GM21825 (cell line): ENCODE measurements around the gene RSPO1.

ENCODE experiments used
- ATAC-seq: cut with Tn5 transposase; IDR thresholded peaks from one replicate; pipeline ENCODE4 v1.9.1; 2021; ENCODE audit warnings: mild to moderate bottlenecking, moderate library complexity; ENCODE audit not compliant: unreplicated experiment

Gene RSPO1

GRCh38 chr1:37574834-37575480 is 59.7 kb downstream of the RSPO1 start:
- no peak for ATAC-seq

DNA sequence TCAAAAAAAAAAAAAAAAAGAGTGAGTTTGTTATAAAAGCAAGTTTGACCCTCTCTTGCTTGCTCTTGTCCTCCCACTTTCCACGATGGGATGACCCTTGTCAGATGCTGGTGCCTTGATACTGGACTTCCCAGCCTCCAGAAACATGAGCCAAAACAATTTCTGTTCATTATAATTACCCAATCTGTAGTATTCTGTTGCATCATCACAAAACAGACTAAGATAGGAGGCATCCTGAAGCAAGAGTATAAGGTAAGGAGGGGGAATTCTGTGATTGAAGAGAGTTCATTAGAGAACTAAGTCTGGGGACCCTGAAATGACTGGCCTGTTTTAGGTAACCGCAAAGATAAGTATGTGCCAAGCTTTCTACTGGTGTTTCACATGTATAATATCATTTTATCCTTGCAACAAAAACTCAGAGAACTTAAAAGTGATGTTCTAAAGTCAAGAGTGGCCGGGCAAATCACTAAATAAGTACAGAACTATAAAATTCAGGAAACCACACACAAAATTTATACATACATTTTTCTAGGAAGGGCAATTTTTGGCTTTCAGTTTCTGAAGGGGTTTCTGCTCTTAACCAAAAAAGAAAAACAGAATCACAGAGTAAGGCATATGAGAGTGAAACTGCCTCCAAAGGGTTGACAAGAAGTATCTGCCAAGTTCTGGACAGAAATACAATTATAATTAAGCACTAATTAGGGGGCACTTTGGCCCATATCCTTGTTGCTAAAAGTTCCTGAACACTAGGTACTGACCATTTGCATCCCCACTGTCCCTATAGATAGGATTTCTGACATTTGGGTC is 64.0 kb downstream of the RSPO1 start:
- no peak for ATAC-seq

DNA sequence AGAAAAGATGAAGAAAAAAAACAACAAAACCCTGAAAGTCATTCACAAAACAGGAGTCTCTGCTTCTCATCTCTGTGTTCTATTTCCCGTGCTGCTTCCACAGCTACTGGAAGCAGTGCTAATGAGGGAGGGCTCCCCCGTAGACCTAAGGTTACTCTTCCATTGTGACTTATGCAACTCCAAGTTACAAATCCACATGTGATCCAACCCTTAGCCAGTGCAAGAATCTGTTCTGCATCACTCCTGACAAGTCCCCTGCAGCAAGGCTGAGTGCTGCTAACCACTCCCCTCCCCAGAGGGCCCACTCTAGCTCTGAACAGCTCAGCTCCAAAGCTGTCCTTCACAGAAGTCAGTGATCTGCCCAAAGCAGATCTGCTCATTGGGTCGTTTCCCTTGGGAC is 67.7 kb downstream of the RSPO1 start:
- ATAC-seq: no peak

DNA sequence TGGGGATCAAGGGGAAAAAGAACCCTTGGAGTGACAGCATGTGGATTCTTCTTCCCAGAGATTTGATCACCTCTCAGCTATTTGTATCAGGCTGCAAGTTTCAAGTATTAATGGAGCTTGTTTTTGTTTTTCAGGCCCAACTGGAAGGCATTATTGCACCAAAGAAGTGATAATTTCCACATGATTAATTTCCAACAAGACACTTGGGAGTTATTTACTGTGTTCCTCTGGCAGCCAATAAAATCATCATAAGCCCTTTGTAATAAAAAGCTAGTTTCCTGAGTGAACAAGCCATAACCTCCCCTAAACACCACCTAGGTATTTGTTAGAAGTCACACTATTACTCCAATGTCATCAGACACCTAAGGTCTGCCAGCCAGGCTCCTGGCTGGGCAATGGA is 69.8 kb downstream of the RSPO1 start:
- no peak for ATAC-seq

GRCh38 chr1:37562984-37563383 is 71.7 kb downstream of the RSPO1 start:
- no peak for ATAC-seq
